IPS-18c (cell line): ENCODE data around the gene ZBTB21.

Experiments
- H3K4me3 ChIP-seq: 2 replicates; pipeline ENCODE4 v1.7.0; 2013; ENCODE audit warnings: low read depth, mild to moderate bottlenecking, low read length, moderate library complexity; ENCODE audit not compliant: insufficient read depth
- H3K9me3 ChIP-seq: one replicate; pipeline ENCODE4 v1.6.1; 2013; ENCODE audit warnings: mild to moderate bottlenecking, low read length, moderate library complexity; ENCODE audit not compliant: control insufficient read depth, insufficient read depth

The ZBTB21 gene

GRCh38 chr21:42027822-42028765 lies 17.9 kb upstream of the ZBTB21 start:
- Histone ChIP-seq H3K9me3 (no peaks in the 10 kb centered on the region), H3K4me3 (no peak overlapping the region)

GRCh38 chr21:42027085-42027821 lies 17.1 kb upstream of the ZBTB21 start:
- no peak overlapping the region for H3K4me3 ChIP-seq
- H3K9me3 ChIP-seq = no peaks in the 10 kb centered on the region

- Histone ChIP-seq H3K9me3 (no peaks in the 10 kb centered on the region), H3K4me3 (no peak overlapping the region)
These were observed 15.9 kb upstream of the ZBTB21 start for GRCh38 chr21:42026082-42026435.

- Histone ChIP-seq H3K4me3 (no peak overlapping the region), H3K9me3 (no peaks in the 10 kb centered on the region)
These were observed 15.4 kb upstream of the ZBTB21 start for GRCh38 chr21:42025376-42026081.

GRCh38 chr21:42022906-42023305 lies 12.7 kb upstream of the ZBTB21 start:
- no peaks in the 10 kb centered on the region for H3K9me3 ChIP-seq
- no peak overlapping the region for H3K4me3 ChIP-seq

- no peak overlapping the region for H3K4me3 ChIP-seq
- no peaks in the 10 kb centered on the region for H3K9me3 ChIP-seq
These were observed 11.9 kb upstream of the ZBTB21 start for GRCh38 chr21:42022091-42022430.

GRCh38 chr21:42021371-42022090 lies 11.4 kb upstream of the ZBTB21 start:
- Histone ChIP-seq H3K9me3 (no peaks in the 10 kb centered on the region), H3K4me3 (no peak overlapping the region)

GRCh38 chr21:42019706-42020105 lies 9.5 kb upstream of the ZBTB21 start:
- H3K4me3 ChIP-seq = no peak overlapping the region
- H3K9me3 ChIP-seq = peaks cover under 1% of the 10 kb centered on the region

- H3K9me3 ChIP-seq = peaks cover 3% of the 10 kb centered on the region
These were observed 9.0 kb upstream of the ZBTB21 start for GRCh38 chr21:42019101-42019605.

GRCh38 chr21:42017022-42017421 lies 6.9 kb upstream of the ZBTB21 start:
- H3K9me3 ChIP-seq = peaks cover 3% of the 10 kb centered on the region

More at GRCh38 chr21:42019101-42019605, 9.0 kb upstream of the ZBTB21 start:
- H3K4me3 ChIP-seq = no peak overlapping the region

GRCh38 chr21:42016364-42016985 lies 6.3 kb upstream of the ZBTB21 start:
- Histone ChIP-seq H3K9me3 (peaks cover 3% of the 10 kb centered on the region), H3K4me3 (no peak overlapping the region)

More at GRCh38 chr21:42017022-42017421, 6.9 kb upstream of the ZBTB21 start:
- H3K4me3 ChIP-seq = no peak overlapping the region

- H3K4me3 ChIP-seq = no peak overlapping the region
- peaks cover 3% of the 10 kb centered on the region for H3K9me3 ChIP-seq
These were observed 3.8 kb upstream of the ZBTB21 start for GRCh38 chr21:42013931-42014330.

- H3K9me3 ChIP-seq = peaks cover 3% of the 10 kb centered on the region
- H3K4me3 ChIP-seq = no peak overlapping the region
These were observed 3.2 kb upstream of the ZBTB21 start for GRCh38 chr21:42013376-42013775.

- peaks cover 3% of the 10 kb centered on the region for H3K9me3 ChIP-seq
- H3K4me3 ChIP-seq = no peak overlapping the region
These were observed 2.7 kb upstream of the ZBTB21 start for GRCh38 chr21:42012763-42013329.

GRCh38 chr21:42012344-42012743 lies 2.2 kb upstream of the ZBTB21 start:
- Histone ChIP-seq H3K9me3 (peaks cover 3% of the 10 kb centered on the region), H3K4me3 (no peak overlapping the region)
